ENCODE data around the gene LTBP1.
"Not testable (repeated sequence)": the region's sequence is repeated elsewhere in the genome, so short reads cannot be mapped to it uniquely, and the experiment has no call there.

The LTBP1 gene

DNA sequence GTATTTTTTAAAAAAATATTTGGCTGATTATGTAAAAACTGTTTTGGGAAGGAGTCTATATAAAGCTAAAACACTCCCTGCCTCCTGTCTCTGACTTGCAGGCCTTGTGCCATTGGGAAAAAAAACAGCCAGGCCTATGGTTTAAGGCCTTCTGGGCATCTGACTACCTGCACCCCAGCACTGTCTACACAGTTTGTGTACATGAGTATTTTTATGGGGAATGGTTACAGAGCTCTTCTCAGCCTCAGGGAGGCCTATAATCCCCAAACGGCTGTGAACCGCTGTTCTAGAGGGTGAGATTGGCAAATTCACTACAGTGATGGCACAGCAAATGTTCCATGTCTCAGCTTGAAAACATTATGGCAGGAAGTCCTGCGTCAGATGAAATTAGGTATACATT, 96.1 kb downstream of the LTBP1 start:
- no peak for DNase-seq

DNA sequence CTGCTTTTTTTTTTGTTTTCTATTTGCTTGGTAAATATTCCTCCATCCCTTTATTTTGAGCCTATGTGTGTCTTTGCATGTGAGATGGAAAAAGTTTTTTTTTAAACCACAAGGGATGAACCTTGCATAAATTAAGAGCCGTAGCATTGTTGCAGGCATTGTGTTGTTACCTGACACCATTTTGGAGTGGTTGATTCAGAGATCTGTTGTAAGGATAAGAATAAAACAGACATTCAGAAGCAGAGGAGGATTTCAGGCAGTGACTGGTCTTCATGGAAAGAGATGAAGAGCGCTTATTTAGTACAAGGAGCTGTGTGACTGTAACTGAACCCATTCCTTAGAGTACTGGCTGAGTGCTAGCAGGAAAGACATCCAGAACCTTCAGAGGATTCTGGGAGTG, 101.2 kb downstream of the LTBP1 start:
- no peak for DNase-seq

DNA sequence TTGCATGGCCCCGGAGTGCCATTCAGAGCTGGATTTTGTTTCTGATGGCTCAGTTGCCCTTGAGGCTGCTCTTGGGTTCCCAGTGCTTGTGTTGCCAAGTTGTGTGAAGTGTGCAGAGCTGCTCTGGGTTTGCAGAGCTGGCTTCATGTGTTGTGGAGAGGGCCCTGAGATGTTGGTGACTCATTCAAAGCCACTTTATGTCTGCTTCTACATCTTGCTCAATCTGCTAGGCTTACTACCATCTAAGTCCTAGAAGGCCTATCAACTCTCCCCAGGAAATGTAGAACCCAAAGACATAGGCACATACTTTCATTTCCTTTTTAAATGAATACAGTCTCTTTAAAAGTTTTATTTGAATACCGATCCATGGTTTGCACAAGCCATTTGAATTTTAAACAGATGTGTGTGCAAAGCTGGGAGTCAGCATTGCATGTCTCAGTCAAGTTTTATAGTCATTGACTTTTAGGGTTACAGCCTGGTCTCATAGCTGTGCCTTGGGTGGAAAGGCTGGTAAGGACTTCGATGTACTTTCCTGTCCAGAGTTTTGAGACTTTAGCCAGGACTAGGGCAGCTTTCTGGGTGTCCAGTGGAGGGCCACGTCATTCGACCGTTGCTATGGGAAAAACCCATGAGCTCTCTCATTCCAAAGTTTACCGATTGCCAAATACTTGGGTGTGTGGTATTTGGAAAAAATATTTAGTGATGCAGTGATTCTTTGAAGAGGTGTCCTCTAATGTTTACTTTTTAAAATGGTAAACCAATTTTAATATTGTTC, 105.0 kb downstream of the LTBP1 start:
- peak; percentile 72 for DNase-seq

DNA sequence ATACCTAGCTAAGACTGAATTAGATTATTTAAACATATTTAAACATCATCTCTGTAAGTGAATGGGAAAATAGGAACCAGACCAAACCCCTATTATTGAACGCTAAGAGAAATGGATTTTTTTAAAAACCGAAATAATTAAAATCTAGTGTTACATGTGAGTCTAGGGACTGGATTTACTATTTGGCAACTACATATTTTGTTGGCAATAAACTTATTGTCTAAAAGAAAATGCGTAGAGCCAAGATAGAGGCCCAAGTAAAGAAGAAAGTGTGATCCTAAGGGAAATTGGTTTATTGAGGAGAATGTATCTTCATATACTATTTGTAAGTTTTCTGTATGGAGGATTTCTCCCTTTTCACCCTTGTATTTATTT, 105.6 kb downstream of the LTBP1 start:
- DNase-seq = no peak

DNA sequence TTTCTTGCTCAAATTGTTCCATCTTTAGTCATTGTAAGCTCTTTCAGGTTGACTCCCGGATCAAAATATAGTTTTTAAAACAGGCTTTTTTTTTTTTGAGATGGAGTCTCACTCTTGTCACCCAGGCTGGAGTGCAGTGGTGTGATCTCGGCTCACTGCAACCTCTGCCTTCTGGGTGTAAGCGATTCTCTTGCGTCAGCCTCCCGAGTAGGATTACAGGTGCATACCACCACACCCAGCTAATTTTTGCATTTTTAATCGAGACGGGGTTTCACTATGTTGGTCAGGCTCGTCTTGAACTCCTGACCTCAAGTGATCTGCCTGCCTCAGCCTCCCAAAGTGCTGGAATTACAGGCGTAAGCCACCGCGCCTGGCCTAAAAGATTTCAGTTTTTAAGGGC, 106.0 kb downstream of the LTBP1 start:
- DNase-seq = not testable (repeated sequence)

DNA sequence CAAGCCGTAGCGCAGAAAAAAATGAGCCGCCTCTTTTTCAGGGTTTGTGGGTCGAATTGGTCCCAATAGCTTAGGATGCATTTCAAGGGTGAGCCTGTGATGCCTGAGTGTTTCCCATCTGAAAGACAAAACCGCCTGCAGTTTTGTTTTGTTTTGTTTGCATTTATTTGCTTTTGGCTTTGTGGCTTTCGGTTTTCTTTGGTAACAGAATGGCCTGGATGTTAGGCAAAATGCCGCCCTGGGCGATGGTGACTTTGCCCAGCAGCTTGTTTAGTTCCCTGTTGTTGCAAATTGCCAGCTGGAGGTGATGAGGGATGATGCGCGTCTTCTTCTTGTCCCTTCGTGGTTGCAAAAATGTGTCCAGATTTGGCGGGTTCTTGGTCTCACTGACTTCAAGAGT, 109.4 kb downstream of the LTBP1 start:
- DNase-seq = no peak

DNA sequence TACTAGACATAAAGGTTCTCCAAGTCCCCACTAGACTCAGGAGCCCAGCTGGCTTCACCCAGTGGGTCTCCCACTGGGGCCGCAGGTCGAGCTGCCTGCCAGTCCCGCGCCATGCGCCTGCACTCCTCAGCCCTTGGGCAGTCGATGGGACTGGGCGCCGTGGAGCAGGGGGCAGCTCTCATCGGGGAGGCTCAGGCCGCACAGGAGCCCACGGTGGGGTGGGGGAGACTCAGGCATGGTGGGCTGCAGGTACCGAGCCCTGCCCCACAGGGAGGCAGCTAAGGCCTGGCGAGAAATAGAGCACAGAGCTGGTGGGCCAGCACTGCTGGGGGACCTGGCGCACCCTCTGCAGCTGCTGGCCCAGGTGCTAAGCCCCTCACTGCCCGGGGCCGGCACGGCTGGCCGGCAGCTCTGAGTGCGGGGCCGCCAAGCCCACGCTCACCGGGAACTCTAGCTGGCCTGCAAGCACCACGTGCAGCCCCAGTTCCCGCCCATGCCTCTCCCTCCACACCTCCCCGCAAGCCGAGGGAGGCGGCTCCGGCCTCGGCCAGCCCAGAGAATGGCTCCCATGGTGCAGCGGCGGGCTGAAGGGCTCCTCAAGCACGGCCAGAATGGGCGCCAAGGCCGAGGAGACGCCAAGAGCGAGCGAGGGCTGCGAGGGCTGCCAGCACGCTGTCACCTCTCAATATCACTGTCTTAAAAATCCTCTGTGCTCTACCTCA, 110.7 kb downstream of the LTBP1 start:
- DNase-seq = not testable (repeated sequence)

DNA sequence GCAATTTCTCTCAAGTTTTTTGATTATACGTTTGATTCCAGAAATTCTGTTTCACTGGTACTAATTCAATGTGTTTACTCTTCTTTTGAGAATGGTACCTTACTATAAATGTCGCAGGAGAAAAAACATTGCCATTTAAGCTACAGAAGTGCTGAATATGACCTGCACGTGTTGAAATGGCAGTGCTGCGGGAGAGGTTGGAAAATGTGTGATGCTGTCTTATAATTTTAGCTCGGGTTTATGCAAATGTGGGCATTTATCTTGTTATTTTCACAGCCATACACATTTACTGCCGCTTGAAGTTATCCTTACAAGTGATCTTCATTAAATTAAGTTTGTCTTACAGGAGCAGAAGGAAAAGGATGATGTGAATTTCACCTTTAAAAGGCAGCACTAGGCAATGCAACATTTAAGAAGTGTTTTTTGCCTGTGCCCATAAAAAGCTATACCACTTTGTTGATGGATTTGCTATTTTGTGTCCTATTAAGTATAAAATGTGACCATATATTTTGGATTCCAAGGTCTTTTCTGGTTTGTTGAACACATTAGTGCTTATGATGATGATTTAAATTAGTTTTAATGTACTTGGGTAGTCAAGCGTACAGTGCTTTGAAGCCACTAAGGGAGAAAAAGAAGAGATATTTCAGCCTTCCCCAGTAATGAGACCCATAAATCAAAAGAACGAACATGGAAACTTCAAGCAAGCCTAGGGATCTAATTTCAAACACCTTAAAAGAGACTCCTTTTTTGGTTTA, 112.1 kb downstream of the LTBP1 start:
- DNase-seq = no peak

DNA sequence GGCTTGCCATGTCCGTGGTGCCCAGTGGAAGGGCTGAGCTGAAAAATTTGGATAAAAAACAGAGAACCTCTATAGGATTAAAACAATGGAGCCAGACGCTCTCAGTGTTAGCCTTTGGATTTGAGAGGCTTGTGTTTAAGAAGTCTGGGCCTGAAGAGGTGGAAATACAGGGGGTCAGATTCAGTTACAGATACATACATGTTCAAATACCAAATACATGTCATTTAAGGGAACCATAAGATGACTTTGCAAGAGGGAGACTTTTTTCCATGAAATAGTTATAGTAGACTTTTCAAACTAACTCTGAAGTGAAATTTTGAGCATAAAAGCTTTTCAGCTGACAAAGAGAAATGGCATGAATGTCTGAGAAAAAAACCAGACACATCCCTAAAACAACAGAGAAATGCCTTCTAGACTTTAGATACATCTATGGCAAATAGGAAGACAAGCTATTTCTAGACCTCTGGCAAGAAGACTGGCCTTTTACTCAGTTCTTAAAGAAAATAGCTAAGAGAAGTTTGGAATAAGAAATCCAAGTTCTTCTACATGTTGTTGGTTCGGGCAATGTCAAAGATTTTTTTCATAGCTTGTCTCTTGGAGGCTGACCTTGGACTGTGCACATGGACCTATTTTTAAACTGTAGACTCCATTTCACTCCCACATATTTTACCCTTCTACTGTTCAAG, 112.9 kb downstream of the LTBP1 start:
- DNase-seq = no peak

DNA sequence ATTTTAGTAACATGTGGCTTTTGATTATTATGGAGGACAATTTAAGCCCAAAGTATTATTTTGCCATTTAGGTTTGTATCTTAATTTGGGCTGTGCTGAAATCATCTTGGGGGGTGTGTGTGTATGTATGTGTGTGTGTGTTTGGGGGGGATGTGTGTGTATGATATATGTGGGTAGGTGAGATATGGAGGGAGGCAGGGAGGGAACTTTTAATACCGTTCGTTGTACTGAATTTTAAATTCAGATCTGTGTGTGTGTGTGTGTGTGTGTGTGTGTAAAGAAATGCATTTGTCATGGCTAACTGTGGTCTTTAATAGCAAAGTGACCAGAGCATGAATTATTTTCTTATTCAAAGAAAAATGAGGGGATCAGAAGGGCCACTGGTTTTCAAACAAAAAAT, 113.7 kb downstream of the LTBP1 start:
- no peak for DNase-seq

DNA sequence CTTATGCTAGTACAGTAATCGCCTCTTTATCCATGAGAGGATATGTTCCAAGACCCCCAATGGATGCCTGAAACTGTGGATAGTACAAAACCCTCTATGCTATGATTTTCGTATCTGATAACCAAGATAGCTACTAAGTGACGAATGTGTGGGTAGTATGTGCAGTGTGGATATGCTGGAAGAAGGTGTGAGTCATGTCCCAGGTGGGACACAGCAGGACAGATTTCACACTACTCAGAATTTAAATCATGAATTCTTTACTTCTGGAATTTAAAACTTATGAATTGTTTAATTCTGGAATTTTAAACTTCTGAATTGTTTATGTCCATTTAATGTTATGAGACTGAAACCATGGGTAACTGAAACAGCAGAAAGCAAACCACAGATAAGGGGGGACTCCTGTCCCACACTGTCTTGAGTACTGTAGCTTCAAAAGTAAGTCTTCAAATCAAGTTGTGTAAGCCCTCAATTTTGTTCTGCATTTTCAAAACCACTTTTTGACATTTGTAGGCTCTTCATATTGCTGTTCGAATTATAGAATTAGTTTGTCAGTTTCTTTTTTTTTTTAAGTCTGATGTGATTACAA, 116.0 kb downstream of the LTBP1 start:
- peak; percentile 40 for DNase-seq

DNA sequence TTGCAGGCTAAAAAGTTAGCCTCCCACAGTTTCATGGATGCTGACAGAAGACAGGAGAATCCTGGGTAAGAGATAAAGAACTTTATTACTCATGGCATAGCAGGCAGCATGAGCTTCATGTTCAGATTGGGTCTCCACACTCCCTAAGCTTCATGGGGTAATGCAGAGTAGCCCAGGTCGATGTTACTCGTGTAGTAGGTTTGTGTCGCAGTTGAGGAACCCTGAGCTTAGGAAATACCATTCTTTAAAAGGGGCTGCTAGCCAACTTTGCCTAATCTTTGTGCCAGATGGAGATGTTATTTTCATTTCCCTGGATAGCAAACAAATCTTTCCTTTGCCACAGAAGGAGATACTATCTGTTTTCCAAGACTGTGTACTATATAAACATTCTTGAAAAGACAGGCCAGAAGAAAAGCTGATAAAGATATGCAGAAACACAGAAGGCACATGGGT, 117.6 kb downstream of the LTBP1 start:
- no peak for DNase-seq

DNA sequence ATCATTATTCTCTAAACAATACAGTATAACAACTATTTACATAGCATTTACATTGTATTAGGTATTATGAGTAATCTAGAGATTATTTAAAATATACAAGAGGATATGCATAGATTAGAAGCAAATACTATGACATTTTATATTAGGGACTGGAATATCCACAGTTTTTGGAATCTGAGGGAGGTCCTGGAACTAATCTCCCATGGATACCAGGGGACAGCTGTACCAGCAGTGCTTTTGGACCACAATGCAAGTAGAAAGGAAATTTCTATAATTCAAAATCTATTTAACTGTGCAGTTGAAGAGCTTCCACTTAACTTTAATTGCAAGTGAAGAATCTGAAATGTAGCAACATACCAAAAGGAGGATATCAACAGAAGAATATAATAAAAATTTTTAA, 120.8 kb downstream of the LTBP1 start:
- DNase-seq = no peak

DNA sequence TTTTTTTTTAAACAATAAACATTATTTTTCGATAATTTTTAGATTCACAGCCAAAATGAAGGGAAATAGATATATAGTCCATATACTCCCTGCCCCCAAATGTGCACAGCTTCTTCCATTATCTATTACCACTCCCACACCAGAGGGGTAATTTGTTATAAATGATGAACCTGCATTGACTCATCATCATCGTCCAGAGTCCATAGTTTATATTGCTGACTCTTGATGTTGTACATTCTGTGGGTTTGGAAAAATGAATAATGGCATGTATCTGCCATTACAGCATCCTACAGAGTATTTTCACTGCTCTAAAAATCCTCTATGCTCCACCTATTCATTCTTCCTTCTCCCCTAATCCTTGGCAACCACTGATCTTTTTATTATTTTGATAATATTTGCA, 121.5 kb downstream of the LTBP1 start:
- peak; percentile 92 for DNase-seq

DNA sequence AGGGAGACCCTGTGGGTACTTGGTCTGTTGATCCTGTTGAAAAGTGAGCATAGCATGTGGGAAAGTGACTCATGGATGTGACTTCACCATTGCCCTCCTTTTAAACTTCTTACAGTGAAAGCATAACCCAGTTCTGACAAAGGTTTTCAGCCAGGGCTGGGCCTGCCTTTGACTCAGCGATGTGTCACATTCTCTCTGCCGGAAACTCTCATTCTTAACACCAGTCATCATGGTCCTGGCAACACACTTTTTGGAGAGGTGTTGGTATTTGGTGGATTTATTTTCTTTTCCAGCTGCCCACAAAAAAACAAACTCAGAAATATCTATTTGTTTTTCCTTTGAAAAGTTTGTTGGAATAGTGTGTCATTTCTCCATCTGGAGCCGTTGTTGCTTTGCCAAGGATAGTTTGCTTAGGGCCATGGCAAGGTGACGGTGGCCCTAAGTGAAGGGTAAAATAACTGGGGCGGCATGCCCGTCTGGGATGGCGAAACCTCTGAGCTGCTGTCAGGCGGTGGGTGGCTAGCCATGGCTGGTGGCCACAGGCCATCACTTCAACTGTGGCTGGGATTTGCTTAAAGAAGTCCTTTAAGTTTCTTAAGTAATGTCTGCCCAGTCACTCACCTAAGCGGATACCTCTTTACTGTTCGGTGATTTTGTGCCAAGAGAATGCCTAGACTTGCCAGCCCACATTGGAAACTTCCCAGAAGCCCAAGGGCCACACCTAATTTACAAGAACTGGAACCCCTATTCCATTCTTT, 123.3 kb downstream of the LTBP1 start:
- peak; percentile 99 for DNase-seq

DNA sequence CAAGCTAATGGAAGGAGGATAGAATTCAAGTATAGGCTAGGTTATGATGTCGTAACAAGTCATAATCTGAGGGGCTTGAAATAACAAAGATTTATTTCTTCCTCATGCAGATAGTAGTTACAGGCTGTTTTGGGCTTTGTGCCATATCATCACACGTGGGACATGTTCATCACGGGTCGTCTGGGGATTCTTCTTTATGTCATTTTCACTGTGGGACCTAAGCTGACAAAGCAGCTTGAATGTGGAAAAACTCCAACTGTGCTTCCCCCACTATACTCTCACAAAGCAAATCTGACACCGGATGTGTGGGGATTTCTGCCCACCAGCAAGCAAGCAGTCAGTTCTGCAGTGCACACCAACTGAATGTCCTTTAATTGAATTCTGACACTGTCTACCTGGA, 124.8 kb downstream of the LTBP1 start:
- peak; percentile 37 for DNase-seq

DNA sequence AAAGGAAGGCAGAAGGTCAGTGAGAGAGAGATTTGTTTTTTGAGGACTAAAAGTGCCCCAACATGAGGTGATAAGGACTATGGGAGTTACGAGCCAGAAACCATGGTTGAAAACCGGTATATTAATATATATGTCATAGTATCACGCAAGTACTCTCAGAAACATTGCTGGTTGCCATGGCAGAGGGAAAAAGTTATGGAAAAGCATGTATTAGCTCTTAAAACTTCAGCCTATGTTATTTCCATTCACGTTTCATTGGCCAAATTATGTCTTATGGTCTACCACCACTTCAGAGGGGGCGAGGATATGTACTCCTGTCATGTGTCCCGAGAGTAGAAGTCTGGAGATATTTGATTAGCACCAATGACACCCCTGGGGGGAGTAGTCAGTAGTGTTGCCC, 125.9 kb downstream of the LTBP1 start:
- no peak for DNase-seq

DNA sequence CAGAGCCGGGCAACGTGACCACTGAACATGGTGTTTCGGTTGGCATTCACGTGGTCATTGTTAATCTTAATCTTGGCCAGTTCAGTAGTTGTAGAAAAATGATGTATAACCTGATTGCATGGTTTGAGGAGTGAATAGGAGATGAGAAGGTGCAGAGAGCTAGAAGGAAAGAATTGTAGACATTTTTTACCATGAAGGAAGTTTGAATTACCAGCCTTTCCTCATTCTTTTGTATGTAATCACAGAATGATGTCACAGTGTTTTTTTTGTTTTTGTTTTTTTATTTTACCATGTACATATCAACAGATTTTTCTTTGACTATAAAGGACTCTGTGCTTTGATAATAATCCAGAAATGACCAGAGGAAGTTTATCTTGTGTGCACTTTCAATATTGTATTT, 126.3 kb downstream of the LTBP1 start:
- no peak for DNase-seq

DNA sequence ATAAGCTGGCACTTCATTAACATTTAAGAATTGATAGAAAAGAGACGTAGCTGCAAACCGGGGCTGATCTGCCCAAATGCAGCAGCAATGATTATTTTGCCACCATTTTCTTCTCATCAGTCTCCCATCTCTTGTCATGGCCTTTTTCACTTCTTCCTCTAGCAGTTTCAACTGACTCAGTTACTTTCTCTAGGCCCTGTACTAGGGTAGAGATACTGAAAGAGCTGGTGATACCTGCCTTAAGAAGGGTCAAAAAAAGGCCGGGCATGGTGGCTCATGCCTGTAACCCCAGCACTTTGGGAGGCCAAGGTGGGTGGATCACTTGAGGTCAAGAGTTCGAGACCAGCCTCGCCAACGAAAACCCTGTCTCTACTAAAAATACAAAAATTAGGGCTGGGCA, 127.4 kb downstream of the LTBP1 start:
- no peak for DNase-seq

DNA sequence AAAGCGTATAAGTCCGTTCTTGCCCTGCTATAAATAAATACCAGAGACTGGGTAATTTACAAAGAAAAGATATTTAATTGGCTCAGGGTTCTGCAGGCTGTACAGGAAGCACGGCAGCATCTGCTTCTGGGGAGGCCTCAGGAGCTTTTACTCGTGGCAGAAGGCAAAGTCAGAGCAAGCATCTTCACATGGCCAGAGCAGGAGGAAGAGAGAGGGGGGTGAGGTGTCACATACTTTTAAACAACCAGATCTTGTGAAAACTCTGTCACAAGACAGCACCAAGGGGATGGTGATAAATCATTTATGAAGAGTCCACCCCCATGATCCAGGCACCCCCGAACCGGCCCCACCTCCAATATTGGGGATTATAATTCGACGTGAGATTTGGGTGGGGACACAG, 130.6 kb downstream of the LTBP1 start:
- DNase-seq = no peak

DNA sequence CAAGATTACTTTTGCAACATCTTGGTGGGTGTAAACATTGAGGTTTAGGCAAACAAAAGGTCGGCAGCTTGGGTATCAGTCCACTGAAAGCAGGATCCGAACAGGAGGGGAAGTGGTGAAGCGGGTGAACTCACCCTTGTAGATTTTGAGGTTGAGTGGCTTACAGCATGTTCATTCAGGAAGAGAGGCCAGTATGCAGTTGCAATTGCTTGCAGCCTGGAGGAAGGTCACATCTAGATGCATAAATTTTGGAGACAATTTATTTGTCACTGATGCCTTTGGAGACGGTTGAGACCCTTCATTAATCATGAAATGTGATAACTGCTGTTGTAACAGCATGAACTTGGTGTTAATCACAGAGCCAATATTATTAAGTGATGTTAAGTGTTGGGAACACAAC, 131.1 kb downstream of the LTBP1 start:
- no peak for DNase-seq

DNA sequence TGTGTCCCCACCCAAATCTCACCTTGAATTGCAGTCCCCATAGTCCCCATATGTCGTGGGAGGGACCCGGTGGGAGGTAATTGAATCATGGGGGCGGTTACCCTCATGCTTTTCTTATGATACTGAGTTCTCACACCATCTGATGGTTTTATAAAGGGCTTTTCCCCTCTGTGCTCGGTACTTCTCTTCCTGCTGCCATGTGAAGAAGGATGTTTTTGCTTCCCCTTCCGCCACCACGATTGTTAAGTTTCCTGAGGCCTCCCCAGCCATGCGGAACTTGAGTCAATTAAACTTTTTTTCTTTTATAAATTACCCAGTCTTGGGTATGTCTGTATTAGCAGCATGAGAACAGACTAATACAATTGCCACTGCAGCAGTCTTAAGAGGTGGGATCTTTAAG, 134.9 kb downstream of the LTBP1 start:
- DNase-seq = no peak

Measured in fibroblast of skin of right biceps (primary cell).